Endothelial cell (in vitro differentiated cells): ENCODE data around the gene RPA3. TPM values are rescaled to one million over a fixed set of nuclear protein-coding genes. Genes with fewer than 3 reads are reported as not detected.
A peak's percentile ranks its signal among the peaks of the same experiment; 100 is the strongest.
"Not testable (repeated sequence)": the region's sequence is repeated elsewhere in the genome, so short reads cannot be mapped to it uniquely, and the experiment has no call there.

ENCODE experiments used
- DNase-seq: peaks from one replicate; pipeline ENCODE4 v3.0.0; 2021; ENCODE audit warnings: low spot score
- H3K27ac Mint-ChIP-seq: one replicate; pipeline ENCODE4 v1.8.0; 2021; ENCODE audit warnings: mixed read lengths, inconsistent platforms; ENCODE audit not compliant: unreplicated experiment
- H3K27me3 Mint-ChIP-seq: one replicate; pipeline ENCODE4 v1.8.0; 2021; ENCODE audit warnings: mild to moderate bottlenecking, moderate library complexity, mixed read lengths, inconsistent platforms; ENCODE audit not compliant: unreplicated experiment
- H3K36me3 Mint-ChIP-seq: one replicate; pipeline ENCODE4 v1.8.0; 2021; ENCODE audit warnings: mild to moderate bottlenecking, low read depth, mixed read lengths, inconsistent platforms; ENCODE audit not compliant: unreplicated experiment
- H3K4me1 Mint-ChIP-seq: one replicate; pipeline ENCODE4 v1.8.0; 2021; ENCODE audit warnings: mild to moderate bottlenecking, mixed read lengths, inconsistent platforms; ENCODE audit not compliant: unreplicated experiment
- H3K4me3 Mint-ChIP-seq: one replicate; pipeline ENCODE4 v1.8.0; 2021; ENCODE audit warnings: mild to moderate bottlenecking, mixed read lengths, inconsistent platforms; ENCODE audit not compliant: unreplicated experiment
- H3K9me3 Mint-ChIP-seq: one replicate; pipeline ENCODE4 v1.8.0; 2021; ENCODE audit warnings: mixed read lengths, inconsistent platforms; ENCODE audit not compliant: unreplicated experiment
- total RNA-seq: library from RNA; stranded (reverse); fragmentation: NEBNext Ultra II Directional; extraction: Animal tissue kit (Norgen Biotek cat#: 25700); gene quantifications from one replicate; pipeline ENCODE4 v1.2.1, GENCODE V29; 2021; ENCODE audit not compliant: unreplicated experiment
- TF ChIP-seq, protein P1 (sequence below): fragments of 200-600 bp; sonication (generic); IDR thresholded peaks from one replicate; pipeline ENCODE4 v1.5.0; 2021; ENCODE audit warnings: antibody characterized with exemption; ENCODE audit not compliant: unreplicated experiment

Gene RPA3
- total RNA-seq, 1 donor from 2014 or later, result 23.6 TPM

DNA sequence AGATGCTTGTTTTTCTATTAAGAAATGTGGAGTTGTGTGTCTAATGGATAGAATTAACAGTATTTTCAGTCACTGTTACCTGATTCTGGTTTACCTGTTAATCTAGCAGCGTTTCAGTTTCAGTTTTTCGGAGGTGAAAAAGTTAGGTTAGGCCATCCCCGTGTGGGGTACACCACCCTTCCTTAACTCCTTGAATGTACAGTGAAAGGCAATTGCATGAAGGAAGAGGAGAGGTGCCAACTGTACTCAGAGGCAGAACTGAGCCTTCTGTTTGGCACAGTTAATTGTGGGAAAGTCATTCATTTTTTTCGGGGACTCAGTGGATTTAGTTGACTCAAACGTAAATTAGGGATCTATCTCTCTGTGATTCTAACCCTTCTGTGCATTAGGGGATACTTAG is 35.5 kb downstream of the RPA3 start:
- Mint-ChIP-seq H3K4me1 (peaks cover 6% of the 10 kb centered on the region), H3K4me3 (no peak overlapping the region), H3K27ac (no peak overlapping the region), H3K36me3 (no peaks in the 10 kb centered on the region), H3K27me3 (no peaks in the 10 kb centered on the region), H3K9me3 (no peaks in the 10 kb centered on the region)
- TF ChIP-seq, protein P1, sequence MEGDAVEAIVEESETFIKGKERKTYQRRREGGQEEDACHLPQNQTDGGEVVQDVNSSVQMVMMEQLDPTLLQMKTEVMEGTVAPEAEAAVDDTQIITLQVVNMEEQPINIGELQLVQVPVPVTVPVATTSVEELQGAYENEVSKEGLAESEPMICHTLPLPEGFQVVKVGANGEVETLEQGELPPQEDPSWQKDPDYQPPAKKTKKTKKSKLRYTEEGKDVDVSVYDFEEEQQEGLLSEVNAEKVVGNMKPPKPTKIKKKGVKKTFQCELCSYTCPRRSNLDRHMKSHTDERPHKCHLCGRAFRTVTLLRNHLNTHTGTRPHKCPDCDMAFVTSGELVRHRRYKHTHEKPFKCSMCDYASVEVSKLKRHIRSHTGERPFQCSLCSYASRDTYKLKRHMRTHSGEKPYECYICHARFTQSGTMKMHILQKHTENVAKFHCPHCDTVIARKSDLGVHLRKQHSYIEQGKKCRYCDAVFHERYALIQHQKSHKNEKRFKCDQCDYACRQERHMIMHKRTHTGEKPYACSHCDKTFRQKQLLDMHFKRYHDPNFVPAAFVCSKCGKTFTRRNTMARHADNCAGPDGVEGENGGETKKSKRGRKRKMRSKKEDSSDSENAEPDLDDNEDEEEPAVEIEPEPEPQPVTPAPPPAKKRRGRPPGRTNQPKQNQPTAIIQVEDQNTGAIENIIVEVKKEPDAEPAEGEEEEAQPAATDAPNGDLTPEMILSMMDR, result no peak
- DNase-seq, result no peak

DNA sequence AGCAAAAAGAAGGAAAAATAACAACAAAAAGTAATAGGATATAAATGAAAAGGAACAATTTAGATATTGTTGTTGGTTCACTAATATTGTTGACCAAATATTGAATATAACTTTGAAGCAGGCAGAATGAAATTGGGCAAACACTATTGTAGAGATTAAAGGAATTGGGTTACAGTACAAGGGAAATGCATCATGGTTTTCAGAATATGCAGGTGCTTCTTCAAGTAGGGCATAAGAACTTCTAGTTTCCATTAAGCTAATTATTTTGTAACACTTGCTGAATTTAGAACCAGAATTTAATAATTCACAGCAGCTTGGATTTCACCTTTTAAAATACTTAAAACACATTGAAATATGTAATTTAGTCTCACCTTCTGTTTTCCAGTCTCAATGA is 36.5 kb downstream of the RPA3 start:
- Mint-ChIP-seq H3K27ac (no peak overlapping the region), H3K9me3 (no peaks in the 10 kb centered on the region), H3K4me3 (no peak overlapping the region), H3K4me1 (peaks cover 6% of the 10 kb centered on the region), H3K27me3 (no peaks in the 10 kb centered on the region), H3K36me3 (no peaks in the 10 kb centered on the region)
- TF ChIP-seq, protein P1, result no peak
- DNase-seq, result no peak

DNA sequence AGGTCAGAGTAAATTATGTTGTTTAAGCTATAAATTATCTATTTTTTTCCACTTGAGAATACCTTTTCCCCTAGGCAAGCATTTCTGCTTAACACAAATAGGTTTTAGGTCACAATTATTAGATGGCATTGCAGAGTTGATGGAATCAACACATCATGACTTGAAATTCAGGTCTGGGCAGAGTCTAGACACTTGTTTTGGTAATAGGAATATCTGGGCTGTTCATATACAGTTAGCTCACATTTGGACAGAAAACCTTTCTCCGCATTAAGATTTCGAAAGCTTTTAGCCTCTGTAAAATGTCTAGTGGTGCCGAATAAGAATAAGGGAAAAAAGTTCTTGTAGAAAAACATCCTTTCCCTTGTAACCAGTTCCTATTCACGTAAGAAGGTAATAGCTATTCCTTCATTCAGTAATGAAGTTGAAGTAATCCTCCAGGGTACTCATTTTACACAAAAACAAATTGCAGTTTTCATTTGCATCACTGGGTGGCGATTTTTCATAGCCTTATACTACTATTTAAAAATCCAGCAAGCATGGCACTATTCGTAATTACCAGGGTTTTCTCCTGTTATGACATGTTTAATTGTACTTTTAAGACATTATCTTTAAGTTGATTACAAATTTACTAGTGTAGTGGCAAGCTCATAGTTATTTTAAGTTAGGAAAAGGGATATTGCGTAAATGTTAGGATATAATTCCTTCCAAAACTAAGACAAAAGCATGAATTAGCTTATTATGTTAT is 37.0 kb downstream of the RPA3 start:
- DNase-seq, result peak; percentile 21
- no peak overlapping the region for H3K4me3 Mint-ChIP-seq
- H3K27me3 Mint-ChIP-seq, result no peaks in the 10 kb centered on the region
- peak overlapping the region; percentile 57 for H3K27ac Mint-ChIP-seq
- TF ChIP-seq, protein P1, result peak; percentile 54
- H3K9me3 Mint-ChIP-seq, result no peaks in the 10 kb centered on the region
- no peaks in the 10 kb centered on the region for H3K36me3 Mint-ChIP-seq
- peaks cover 3% of the 10 kb centered on the region for H3K4me1 Mint-ChIP-seq

DNA sequence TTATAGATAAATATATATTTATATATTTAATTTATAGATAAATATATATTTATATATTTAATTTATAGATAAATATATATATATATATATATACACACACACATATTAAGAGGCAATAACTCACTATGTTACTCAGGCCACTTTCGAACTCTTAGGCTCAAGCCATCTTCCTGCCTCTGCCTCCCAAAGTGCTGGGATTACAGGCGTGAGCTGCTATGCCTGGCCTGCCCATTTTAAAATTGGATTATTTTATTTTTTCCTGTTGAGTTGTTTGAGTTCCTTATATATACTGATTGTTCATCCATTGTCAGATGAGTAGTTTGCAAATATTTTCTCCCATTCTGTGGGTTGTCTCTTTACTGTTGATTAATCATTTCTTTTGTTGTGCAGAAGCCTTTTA is 38.8 kb downstream of the RPA3 start:
- H3K36me3 Mint-ChIP-seq, H3K9me3 Mint-ChIP-seq, H3K27me3 Mint-ChIP-seq, H3K4me3 Mint-ChIP-seq, H3K27ac Mint-ChIP-seq, DNase-seq, H3K4me1 Mint-ChIP-seq: not testable (repeated sequence)

DNA sequence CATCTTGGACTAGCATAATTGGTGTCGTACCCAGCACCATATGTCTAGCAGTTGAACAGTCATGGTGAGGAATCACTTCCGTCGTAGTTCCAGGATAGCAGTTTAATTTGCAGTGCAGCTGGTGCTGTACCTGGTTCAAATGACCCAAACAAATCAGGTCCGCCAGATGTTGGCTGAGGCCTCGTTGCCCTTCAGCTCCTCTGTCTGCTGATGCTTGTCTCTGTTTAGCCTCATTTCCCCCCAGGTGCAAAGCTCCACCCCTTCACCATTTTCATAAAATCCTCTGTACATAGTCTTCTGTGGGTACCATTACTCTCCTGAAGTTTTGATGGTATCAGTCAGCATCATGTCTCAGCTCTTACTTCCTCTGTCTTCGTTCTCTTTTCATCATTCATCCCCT is 42.7 kb downstream of the RPA3 start:
- Mint-ChIP-seq H3K4me1 (no peaks in the 10 kb centered on the region), H3K9me3 (no peaks in the 10 kb centered on the region), H3K4me3 (no peak overlapping the region), H3K27ac (no peak overlapping the region), H3K36me3 (no peaks in the 10 kb centered on the region), H3K27me3 (no peaks in the 10 kb centered on the region)
- DNase-seq, result no peak
- TF ChIP-seq, protein P1, result no peak
